ENCODE results near the gene FAM200C. TPM values are rescaled to one million over a fixed set of nuclear protein-coding genes. Genes with fewer than 3 reads are reported as not detected.

The FAM200C gene
- total RNA-seq (under 1 TPM in 4 of 5 experiments, not detected in 1; 0.22 to 0.94 (median 0.78) TPM), polyA plus RNA-seq (under 1 TPM; 0.25 to 0.46 TPM), total RNA-seq (0.40 reads per million)

- Histone ChIP-seq H3K4me1 (ENCODE audit: control insufficient read depth in 2 of 2, insufficient read depth in 2 of 2, low read length in 2 of 2) (peaks cover 4 to 7% of the 10 kb centered on the region in 2 donors), H3K9me3 (ENCODE audit: control insufficient read depth in 2 of 3, low read length in 3 of 3) (no peaks in the 10 kb centered on the region), H3K36me3 (ENCODE audit: control insufficient read depth in 2 of 3, insufficient read depth in 3 of 3, low read length in 3 of 3) (peaks cover 4 to 27% (median 18%) of the 10 kb centered on the region in 3 experiments), H3K4me3 (ENCODE audit: low read length) (peak within 1 kb of the TSS; percentile 73), H3K27me3 (ENCODE audit: control insufficient read depth in 2 of 2, insufficient read depth in 2 of 2, low read length in 2 of 2) (no peaks in the 10 kb centered on the region), H3K27ac (ENCODE audit: low read depth, low read length) (peak within 1 kb of the TSS; percentile 67)
- peaks cover 8 to 23% (median 20%) of the 10 kb centered on the region in 7 donors for H3K4me1 Mint-ChIP-seq
- ATAC-seq (peak; percentile 78), DNase-seq (peak; percentile 32 to 82 (median 40))
- peak within 1 kb of the TSS; percentile 65 to 88 (median 82) for H3K27ac Mint-ChIP-seq
- no peaks in the 10 kb centered on the region for H3K9me3 Mint-ChIP-seq
- POLR2A ChIA-PET = interaction anchor here (0.6 to 1.0 kb wide), 3 partner anchors 16 to 424 kb away, joined by 3 to 8 read pairs (median 3); partner anchors contain the start of gene SLU7
- intact Hi-C loops (cut with micrococcal nuclease) = loop anchor here (1.0 to 5.0 kb wide), 3 partner anchors 20 to 282 kb away; partner anchors contain the start of genes SLU7 (in 2 of the 2) and PWWP2A (in 1 of the 2)
- CTCF ChIA-PET = interaction anchor here (0.7 kb wide), 1 partner anchor 19 kb away, joined by 3 read pairs; the partner anchor contains the start of gene SLU7
- peak within 1 kb of the TSS; percentile 86 to 94 (median 92) for H3K4me3 Mint-ChIP-seq
- no peaks in the 10 kb centered on the region for H3K27me3 Mint-ChIP-seq
- peaks cover 4 to 18% (median 15%) of the 10 kb centered on the region in 5 donors for H3K36me3 Mint-ChIP-seq
Measured at GRCh38 chr5:160399402-160400353, at the start of gene FAM200C. FAM200C (minus strand) TSS chr5:160400054; CDS start chr5:160395490, 4,564 bp downstream.

- Mint-ChIP-seq H3K4me3 (no peak overlapping the region), H3K27ac (no peak overlapping the region), H3K27me3 (peaks cover 0 to 3% (median 0%) of the 10 kb centered on the region in 5 donors), H3K36me3 (peaks cover 0 to 16% (median 0%) of the 10 kb centered on the region in 5 donors), H3K4me1 (peaks cover 0 to 29% (median 0%) of the 10 kb centered on the region in 7 donors), H3K9me3 (peaks cover 0 to 9% (median 0%) of the 10 kb centered on the region in 11 donors)
- Histone ChIP-seq H3K36me3 (ENCODE audit: control insufficient read depth in 2 of 3, insufficient read depth in 3 of 3, low read length in 3 of 3) (no peaks in the 10 kb centered on the region), H3K9me3 (ENCODE audit: control insufficient read depth in 2 of 3, low read length in 3 of 3) (no peaks in the 10 kb centered on the region), H3K4me1 (ENCODE audit: control insufficient read depth in 2 of 2, insufficient read depth in 2 of 2, low read length in 2 of 2) (no peaks in the 10 kb centered on the region), H3K4me3 (ENCODE audit: low read length) (no peak overlapping the region), H3K27me3 (ENCODE audit: control insufficient read depth in 2 of 2, insufficient read depth in 2 of 2, low read length in 2 of 2) (no peaks in the 10 kb centered on the region), H3K27ac (ENCODE audit: low read depth, low read length) (no peak overlapping the region)
- CTCF ChIA-PET = interaction anchor here (0.7 to 1.4 kb wide), 2 partner anchors 11 kb away, joined by 4 to 13 read pairs; no protein-coding TSS in a partner anchor
- intact Hi-C loops (cut with micrococcal nuclease) = no loop called here
- DNase-seq = no peak
- ATAC-seq = no peak
- POLR2A ChIA-PET = no interaction called here
Measured at GRCh38 chr5:160449458-160449857, 49.6 kb upstream of the FAM200C start.

DNA sequence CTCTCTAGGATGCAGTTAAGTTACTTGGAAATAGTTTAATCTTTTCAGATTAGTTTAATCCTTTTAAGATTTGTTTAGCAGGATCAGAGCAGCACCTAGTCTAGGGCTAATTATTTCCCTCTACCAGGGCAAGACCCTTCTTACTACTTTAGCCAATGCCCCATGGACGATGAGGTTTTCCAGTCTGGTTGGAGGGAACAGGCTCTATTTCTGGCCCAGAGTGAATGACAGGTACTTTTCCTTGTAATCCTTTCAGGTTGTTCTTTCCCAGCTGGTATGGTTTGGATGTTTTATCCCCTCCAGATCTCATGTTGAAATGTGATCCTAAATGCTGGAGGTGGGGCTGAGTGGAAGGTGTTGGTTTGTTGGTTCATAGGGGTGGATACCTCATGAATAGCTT, 49.0 kb upstream of the FAM200C start:
- no peaks in the 10 kb centered on the region for H3K36me3 ChIP-seq (ENCODE audit: control insufficient read depth in 2 of 3, insufficient read depth in 3 of 3, low read length in 3 of 3)
- H3K27ac ChIP-seq (ENCODE audit: low read depth, low read length) = no peak overlapping the region
- H3K27me3 ChIP-seq (ENCODE audit: control insufficient read depth in 2 of 2, insufficient read depth in 2 of 2, low read length in 2 of 2) = no peaks in the 10 kb centered on the region
- Mint-ChIP-seq H3K4me1 (peaks cover 0 to 32% (median 0%) of the 10 kb centered on the region in 7 donors), H3K4me3 (no peak overlapping the region), H3K36me3 (peaks cover 0 to 17% (median 0%) of the 10 kb centered on the region in 5 donors), H3K9me3 (peaks cover 0 to 9% (median 0%) of the 10 kb centered on the region in 11 donors), H3K27ac (no peak overlapping the region), H3K27me3 (peaks cover 0 to 3% (median 0%) of the 10 kb centered on the region in 5 donors)
- H3K4me1 ChIP-seq (ENCODE audit: control insufficient read depth in 2 of 2, insufficient read depth in 2 of 2, low read length in 2 of 2) = no peaks in the 10 kb centered on the region
- no peaks in the 10 kb centered on the region for H3K9me3 ChIP-seq (ENCODE audit: control insufficient read depth in 2 of 3, low read length in 3 of 3)
- POLR2A ChIA-PET = no interaction called here
- no peak overlapping the region for H3K4me3 ChIP-seq (ENCODE audit: low read length)
- intact Hi-C loops (cut with micrococcal nuclease) = no loop called here
- ATAC-seq (no peak), DNase-seq (no peak)
- CTCF ChIA-PET = interaction anchor here (0.7 to 1.4 kb wide), 2 partner anchors 10 to 12 kb away, joined by 4 to 13 read pairs; no protein-coding TSS in a partner anchor

DNA sequence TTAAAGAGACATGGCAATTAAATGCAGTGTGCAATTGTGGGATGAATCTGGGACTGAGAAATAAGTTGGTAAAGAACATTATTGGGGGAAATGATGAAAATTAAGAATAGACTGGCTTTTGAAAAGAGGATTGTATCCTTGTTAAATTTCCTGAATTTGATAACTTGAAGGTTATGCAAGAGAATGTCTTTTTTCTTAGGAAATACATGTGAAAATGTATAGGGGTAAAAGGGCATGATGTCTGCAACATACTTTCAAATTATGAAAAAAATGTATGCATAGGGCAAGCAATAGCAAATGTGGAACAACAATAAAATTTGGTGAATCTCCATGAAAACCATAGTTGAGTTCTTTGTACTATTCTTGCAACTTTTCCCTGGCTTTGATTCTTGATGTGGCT, 45.9 kb upstream of the FAM200C start:
- Mint-ChIP-seq H3K4me1 (peaks cover 0 to 50% (median 0%) of the 10 kb centered on the region in 7 donors), H3K36me3 (peaks cover 0 to 19% (median 0%) of the 10 kb centered on the region in 5 donors), H3K27me3 (no peaks in the 10 kb centered on the region), H3K27ac (no peak overlapping the region), H3K4me3 (no peak overlapping the region), H3K9me3 (peaks cover 0 to 9% (median 0%) of the 10 kb centered on the region in 11 donors)
- DNase-seq (no peak), ATAC-seq (no peak)
- Histone ChIP-seq H3K4me1 (ENCODE audit: control insufficient read depth in 2 of 2, insufficient read depth in 2 of 2, low read length in 2 of 2) (peaks cover 0 to 3% of the 10 kb centered on the region in 2 donors), H3K9me3 (ENCODE audit: control insufficient read depth in 2 of 3, low read length in 3 of 3) (no peaks in the 10 kb centered on the region), H3K36me3 (ENCODE audit: control insufficient read depth in 2 of 3, insufficient read depth in 3 of 3, low read length in 3 of 3) (no peaks in the 10 kb centered on the region), H3K4me3 (ENCODE audit: low read length) (no peak overlapping the region), H3K27me3 (ENCODE audit: control insufficient read depth in 2 of 2, insufficient read depth in 2 of 2, low read length in 2 of 2) (no peaks in the 10 kb centered on the region), H3K27ac (ENCODE audit: low read depth, low read length) (no peak overlapping the region)
- POLR2A ChIA-PET = no interaction called here
- intact Hi-C loops (cut with micrococcal nuclease) = no loop called here
- CTCF ChIA-PET = no interaction called here

DNA sequence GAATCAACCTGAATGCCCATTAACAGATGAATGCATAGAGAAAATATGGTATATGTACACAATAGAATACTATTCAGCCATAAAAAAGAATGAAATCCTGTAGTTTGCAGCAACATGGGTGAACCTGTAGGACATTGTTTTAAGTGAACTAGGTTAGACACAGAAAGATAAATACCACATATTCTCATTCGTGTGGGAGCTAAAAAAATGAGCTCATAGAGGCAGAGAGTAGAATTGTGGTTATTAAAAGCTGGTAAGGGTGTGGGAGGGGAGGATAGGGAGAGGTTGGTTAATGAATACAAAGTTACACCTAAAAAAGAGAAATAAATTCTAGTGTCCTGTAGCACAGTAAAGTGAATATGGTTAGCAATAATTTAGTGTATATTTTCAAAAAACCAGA, 45.3 kb upstream of the FAM200C start:
- intact Hi-C loops (cut with micrococcal nuclease) = no loop called here
- no peak for DNase-seq
- H3K36me3 ChIP-seq (ENCODE audit: control insufficient read depth in 2 of 3, insufficient read depth in 3 of 3, low read length in 3 of 3) = no peaks in the 10 kb centered on the region
- Mint-ChIP-seq H3K27ac (no peak overlapping the region), H3K9me3 (peaks cover 0 to 9% (median 0%) of the 10 kb centered on the region in 11 donors), H3K36me3 (peaks cover 0 to 19% (median 0%) of the 10 kb centered on the region in 5 donors), H3K4me3 (no peak overlapping the region), H3K27me3 (no peaks in the 10 kb centered on the region), H3K4me1 (peaks cover 0 to 51% (median 0%) of the 10 kb centered on the region in 7 donors)
- POLR2A ChIA-PET = no interaction called here
- CTCF ChIA-PET = no interaction called here
- H3K4me3 ChIP-seq (ENCODE audit: low read length) = no peak overlapping the region
- H3K4me1 ChIP-seq (ENCODE audit: control insufficient read depth in 2 of 2, insufficient read depth in 2 of 2, low read length in 2 of 2) = peaks cover 0 to 3% of the 10 kb centered on the region in 2 donors
- no peaks in the 10 kb centered on the region for H3K27me3 ChIP-seq (ENCODE audit: control insufficient read depth in 2 of 2, insufficient read depth in 2 of 2, low read length in 2 of 2)
- no peaks in the 10 kb centered on the region for H3K9me3 ChIP-seq (ENCODE audit: control insufficient read depth in 2 of 3, low read length in 3 of 3)
- ATAC-seq = no peak
- no peak overlapping the region for H3K27ac ChIP-seq (ENCODE audit: low read depth, low read length)

- no peak overlapping the region for H3K4me3 Mint-ChIP-seq
- ATAC-seq (no peak), DNase-seq (no peak)
- Histone ChIP-seq H3K4me3 (ENCODE audit: low read length) (no peak overlapping the region), H3K36me3 (ENCODE audit: control insufficient read depth in 2 of 3, insufficient read depth in 3 of 3, low read length in 3 of 3) (no peaks in the 10 kb centered on the region), H3K27me3 (ENCODE audit: control insufficient read depth in 2 of 2, insufficient read depth in 2 of 2, low read length in 2 of 2) (no peaks in the 10 kb centered on the region), H3K27ac (ENCODE audit: low read depth, low read length) (no peak overlapping the region), H3K4me1 (ENCODE audit: control insufficient read depth in 2 of 2, insufficient read depth in 2 of 2, low read length in 2 of 2) (peaks cover 0 to 3% of the 10 kb centered on the region in 2 donors), H3K9me3 (ENCODE audit: control insufficient read depth in 2 of 3, low read length in 3 of 3) (no peaks in the 10 kb centered on the region)
- H3K4me1 Mint-ChIP-seq = peaks cover 0 to 49% (median 0%) of the 10 kb centered on the region in 7 donors
- POLR2A ChIA-PET = no interaction called here
- no peak overlapping the region for H3K27ac Mint-ChIP-seq
- peaks cover 0 to 14% (median 0%) of the 10 kb centered on the region in 5 donors for H3K36me3 Mint-ChIP-seq
- intact Hi-C loops (cut with micrococcal nuclease) = no loop called here
- no peaks in the 10 kb centered on the region for H3K27me3 Mint-ChIP-seq
- CTCF ChIA-PET = no interaction called here
- H3K9me3 Mint-ChIP-seq = peaks cover 0 to 4% (median 0%) of the 10 kb centered on the region in 11 donors
Measured at GRCh38 chr5:160444407-160444806, 44.6 kb upstream of the FAM200C start.
